GM18867 (cell line): Measurements from ENCODE around the gene GGCT.
A peak's percentile ranks its signal among the peaks of the same experiment; 100 is the strongest.

Experiments used
- ATAC-seq: cut with Tn5 transposase; IDR thresholded peaks from one replicate; pipeline ENCODE4 v1.9.1; 2021; ENCODE audit warnings: mild to moderate bottlenecking, moderate library complexity; ENCODE audit not compliant: unreplicated experiment

GGCT gene

GRCh38 chr7:30465046-30465810 is 39.4 kb downstream of the GGCT start:
- ATAC-seq = no peak

- ATAC-seq = peak; percentile 48
Observed at GRCh38 chr7:30464231-30464671, 40.4 kb downstream of the GGCT start.

GRCh38 chr7:30463405-30464145 is 41.1 kb downstream of the GGCT start:
- ATAC-seq = peak; percentile 63

DNA sequence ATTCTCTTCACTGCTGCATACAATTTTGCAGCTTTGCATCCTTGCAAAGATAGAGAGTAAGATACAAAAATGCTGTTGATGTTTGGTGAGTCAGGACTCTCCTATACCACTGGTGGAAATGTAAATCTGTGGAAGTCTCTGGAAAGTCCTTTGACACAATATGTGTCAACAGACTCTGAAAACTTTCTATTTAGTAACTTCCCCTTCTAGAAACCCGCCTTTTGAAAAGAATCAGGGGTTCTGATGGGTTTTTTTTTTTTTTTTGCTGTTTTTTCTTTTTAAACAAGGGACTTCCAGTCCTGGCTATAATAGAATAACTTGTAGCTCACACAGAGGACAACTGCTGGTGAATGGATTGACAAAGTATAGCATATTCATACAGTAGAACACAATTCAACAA is 42.5 kb downstream of the GGCT start:
- ATAC-seq = no peak

DNA sequence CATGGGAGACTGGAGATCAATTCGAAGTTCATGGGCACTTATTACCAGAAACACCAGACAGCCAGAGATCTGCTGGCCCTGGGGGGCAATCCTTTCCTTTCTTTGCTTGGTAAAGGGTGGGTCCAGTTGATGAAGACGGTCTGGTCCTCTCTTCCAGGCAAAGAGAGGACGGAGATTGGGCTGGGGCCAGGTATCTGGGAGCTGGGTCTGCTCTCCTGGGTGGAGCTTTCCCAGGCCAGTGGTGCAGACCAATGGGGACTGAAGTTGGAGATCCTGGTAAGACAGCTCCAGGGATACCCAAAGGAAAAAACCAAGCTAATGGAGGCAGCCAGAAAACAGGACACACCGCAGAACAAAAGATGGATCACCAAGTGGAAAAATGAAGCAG is 44.4 kb downstream of the GGCT start:
- no peak for ATAC-seq

DNA sequence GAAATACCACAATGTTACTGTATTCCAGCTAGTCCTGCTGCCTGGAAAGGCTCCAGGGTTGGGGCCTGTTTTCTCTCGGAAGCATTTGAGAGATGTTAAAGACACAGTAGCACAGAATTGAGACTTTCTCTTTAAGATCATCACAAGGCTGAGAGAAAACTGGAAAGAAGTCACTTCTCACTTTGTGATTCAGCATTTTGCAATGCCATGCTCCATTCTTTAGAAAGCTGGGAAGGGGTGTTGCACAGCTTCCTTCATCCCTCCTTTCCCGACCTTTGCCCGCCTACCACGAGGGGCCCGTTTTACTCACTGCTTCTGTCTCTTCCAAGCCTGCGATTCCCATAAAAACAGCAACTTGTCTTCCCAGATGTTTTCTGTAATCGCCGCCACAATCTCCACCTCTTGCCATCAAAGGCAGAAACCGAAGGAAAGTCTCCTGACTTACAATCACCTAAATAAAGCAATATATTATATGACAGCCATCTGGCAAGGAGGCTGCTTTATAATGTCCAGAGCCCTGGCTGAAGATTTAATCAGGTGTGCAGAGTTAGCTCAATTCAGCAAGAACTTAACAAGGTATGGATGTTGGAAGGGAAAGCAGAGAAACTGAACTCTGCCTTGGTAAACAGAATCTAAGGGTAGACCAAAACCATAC is 44.9 kb downstream of the GGCT start:
- no peak for ATAC-seq

- ATAC-seq = no peak
Observed at GRCh38 chr7:30458311-30458710, 46.3 kb downstream of the GGCT start.

DNA sequence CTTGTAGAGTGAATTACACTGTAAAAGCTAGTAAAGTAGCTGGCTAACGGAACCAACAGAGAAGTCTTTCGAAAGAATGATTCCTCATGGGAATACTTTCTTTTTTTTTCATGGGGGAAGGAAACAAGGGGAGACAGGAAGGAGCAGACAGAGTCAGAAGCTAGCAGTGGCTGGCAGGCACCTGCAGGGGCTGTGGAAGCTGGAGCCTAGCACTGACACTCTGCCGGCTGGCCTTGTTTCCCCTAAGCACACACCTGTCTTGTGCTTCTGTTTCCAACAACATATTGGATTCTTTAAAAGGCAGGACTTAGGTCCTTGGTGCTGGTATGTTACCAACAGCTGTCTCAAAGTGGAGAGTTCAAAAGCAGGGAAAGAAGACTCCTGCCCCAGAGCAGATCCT is 50.7 kb downstream of the GGCT start:
- ATAC-seq = no peak

- ATAC-seq = no peak
Observed at GRCh38 chr7:30453016-30453415, 51.6 kb downstream of the GGCT start.

- ATAC-seq = no peak
Observed at GRCh38 chr7:30452280-30452930, 52.2 kb downstream of the GGCT start.

DNA sequence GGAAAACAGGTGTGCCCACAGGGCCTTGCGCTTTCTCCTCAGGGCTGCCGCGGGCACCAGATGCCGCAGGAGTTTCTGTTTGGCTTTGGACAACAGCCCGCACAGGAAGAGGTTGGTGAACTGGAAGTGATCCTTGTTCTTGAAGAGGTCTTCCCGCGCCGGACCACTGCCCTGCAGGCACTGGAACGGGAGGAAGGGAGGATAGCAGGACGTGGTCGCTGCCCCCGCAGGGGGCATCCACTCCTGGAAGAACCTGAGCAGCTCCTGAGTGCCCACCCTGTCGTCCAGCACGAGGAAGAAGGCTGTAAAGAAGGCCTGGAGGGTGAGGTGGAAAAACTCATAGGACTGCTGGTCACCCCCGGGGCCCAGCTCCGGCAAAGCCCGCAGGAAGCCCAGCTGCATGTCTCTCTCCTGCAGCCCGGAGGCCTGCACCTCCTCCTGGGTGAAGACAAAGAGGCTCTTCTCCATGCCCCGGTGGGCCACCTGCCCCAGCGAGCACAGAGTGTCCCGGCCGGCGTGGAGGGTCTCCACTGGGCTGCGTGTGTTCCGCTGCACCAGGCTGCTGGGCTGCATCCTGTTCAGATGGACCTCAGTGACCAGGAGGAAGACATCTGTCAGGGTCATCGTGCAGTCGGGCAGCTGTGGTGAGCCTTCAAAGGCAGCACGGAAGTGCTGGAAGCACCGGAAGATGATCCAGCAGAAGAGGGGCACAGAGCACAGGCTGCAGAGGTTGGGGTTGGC is 52.9 kb downstream of the GGCT start:
- no peak for ATAC-seq

GRCh38 chr7:30450983-30451497 is 53.6 kb downstream of the GGCT start:
- no peak for ATAC-seq

- no peak for ATAC-seq
Observed at GRCh38 chr7:30450240-30450982, 54.2 kb downstream of the GGCT start.

DNA sequence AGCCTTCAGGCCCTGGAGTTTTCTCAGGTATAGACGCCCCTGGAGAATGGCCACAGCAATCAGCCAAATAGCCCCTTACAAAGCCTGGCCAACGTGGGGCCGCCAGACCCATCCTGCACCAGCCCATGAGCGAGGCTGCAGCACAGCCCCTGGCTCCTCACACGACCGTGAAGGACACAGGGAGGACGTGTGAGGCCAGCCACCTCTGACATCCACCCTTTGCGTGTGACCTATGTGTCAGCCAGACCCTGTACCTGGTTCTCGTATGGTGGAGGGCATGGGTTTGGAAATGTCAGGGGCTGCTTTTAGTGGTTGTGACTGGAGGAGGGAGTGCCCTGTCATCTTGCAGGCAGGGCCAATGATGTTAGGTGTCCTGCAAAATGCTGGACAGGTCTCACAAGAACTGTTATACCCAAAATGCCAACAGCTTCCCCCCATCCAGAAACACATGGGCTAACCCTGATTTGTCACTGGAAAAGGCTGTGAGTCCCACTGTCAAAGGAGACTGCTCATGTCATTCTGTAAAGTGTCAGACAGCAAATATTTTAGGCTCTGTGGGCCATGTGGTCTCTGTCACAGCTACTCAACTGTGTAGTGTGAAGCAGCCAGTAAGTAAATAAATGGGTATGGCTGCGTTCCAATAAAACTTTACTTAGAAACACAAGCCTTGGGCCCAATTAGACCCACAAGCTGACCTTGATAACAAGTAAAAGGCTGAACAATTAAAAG is 56.0 kb downstream of the GGCT start:
- no peak for ATAC-seq

DNA sequence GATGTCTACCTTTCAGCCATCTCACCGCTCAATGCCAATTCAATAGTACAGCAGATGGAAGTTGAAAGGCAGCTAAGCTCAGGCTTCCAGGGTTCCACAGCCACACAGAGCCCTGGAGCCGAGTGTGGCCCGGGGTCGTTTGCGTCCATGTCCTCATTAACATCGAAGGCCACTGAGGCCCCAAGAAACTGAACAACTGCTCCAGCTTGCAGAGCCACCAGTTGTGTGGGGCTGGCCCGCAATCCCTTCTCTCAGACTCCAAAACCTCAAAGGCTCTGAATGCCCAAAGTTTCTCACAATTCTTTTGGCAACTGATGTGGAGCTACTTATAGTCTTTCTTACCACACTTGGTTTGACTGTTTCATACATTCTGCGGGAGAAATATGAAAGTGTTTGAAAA is 57.2 kb downstream of the GGCT start:
- no peak for ATAC-seq
